Measurements from ENCODE around the gene CEP83. TPM values are rescaled to one million over a fixed set of nuclear protein-coding genes. Genes with fewer than 3 reads are reported as not detected.

CEP83 gene
- total and polyA plus RNA-seq, 4 donors, result 19.5 to 25.8 (median 21.9) TPM

- Histone ChIP-seq H3K4me1 (ENCODE audit: control insufficient read depth, insufficient read depth, low read length) (peaks cover 30% of the 10 kb centered on the region), H3K27ac (ENCODE audit: low read depth, low read length) (peak overlapping the region; percentile 85), H3K9me3 (ENCODE audit: control insufficient read depth, insufficient read depth, low read length) (no peaks in the 10 kb centered on the region), H3K4me3 (ENCODE audit: low read depth, low read length) (no peak overlapping the region), H3K27me3 (ENCODE audit: control insufficient read depth, insufficient read depth, low read length) (no peaks in the 10 kb centered on the region), H3K36me3 (ENCODE audit: control insufficient read depth, insufficient read depth, low read length) (peaks cover 22% of the 10 kb centered on the region)
- WGBS (ENCODE audit: insufficient coverage), result 50% methylated on average over 1 of the region's 3 CpGs
- no peak for DNase-seq (ENCODE audit: low read depth in 4 of 6, low spot score in 6 of 6)
These were observed 197.9 kb downstream of the CEP83 start for GRCh38 chr12:94261786-94262185.

- Histone ChIP-seq H3K9me3 (ENCODE audit: control insufficient read depth, insufficient read depth, low read length) (no peaks in the 10 kb centered on the region), H3K27me3 (ENCODE audit: control insufficient read depth, insufficient read depth, low read length) (no peaks in the 10 kb centered on the region), H3K36me3 (ENCODE audit: control insufficient read depth, insufficient read depth, low read length) (peaks cover 22% of the 10 kb centered on the region), H3K27ac (ENCODE audit: low read depth, low read length) (peak overlapping the region; percentile 2), H3K4me1 (ENCODE audit: control insufficient read depth, insufficient read depth, low read length) (peaks cover 30% of the 10 kb centered on the region), H3K4me3 (ENCODE audit: low read depth, low read length) (no peak overlapping the region)
- no CpG with 5 or more reads among the region's 2 CpGs for WGBS (ENCODE audit: insufficient coverage)
- DNase-seq (ENCODE audit: low read depth in 4 of 6, low spot score in 6 of 6), result peak in 1 of 6 donors; percentile 58
These were observed 198.5 kb downstream of the CEP83 start for GRCh38 chr12:94261119-94261518.

- no peak overlapping the region for H3K4me3 ChIP-seq (ENCODE audit: low read depth, low read length)
- H3K27ac ChIP-seq (ENCODE audit: low read depth, low read length), result peak overlapping the region; percentile 2
- WGBS (ENCODE audit: insufficient coverage), result 60% methylated on average over 11 of the region's 13 CpGs
These were observed 198.9 kb downstream of the CEP83 start for GRCh38 chr12:94260717-94261116.

GRCh38 chr12:94260017-94260416, 199.7 kb downstream of the CEP83 start:
- H3K4me1 ChIP-seq (ENCODE audit: control insufficient read depth, insufficient read depth, low read length), result peaks cover 30% of the 10 kb centered on the region
- no peaks in the 10 kb centered on the region for H3K27me3 ChIP-seq (ENCODE audit: control insufficient read depth, insufficient read depth, low read length)
- peaks cover 22% of the 10 kb centered on the region for H3K36me3 ChIP-seq (ENCODE audit: control insufficient read depth, insufficient read depth, low read length)
- no peak for DNase-seq (ENCODE audit: low read depth in 4 of 6, low spot score in 6 of 6)
- no peak overlapping the region for H3K27ac ChIP-seq (ENCODE audit: low read depth, low read length)
- no CpG with 5 or more reads among the region's 3 CpGs for WGBS (ENCODE audit: insufficient coverage)
- no peaks in the 10 kb centered on the region for H3K9me3 ChIP-seq (ENCODE audit: control insufficient read depth, insufficient read depth, low read length)
- H3K4me3 ChIP-seq (ENCODE audit: low read depth, low read length), result no peak overlapping the region

More at GRCh38 chr12:94260717-94261116, 198.9 kb downstream of the CEP83 start:
- no peaks in the 10 kb centered on the region for H3K27me3 ChIP-seq (ENCODE audit: control insufficient read depth, insufficient read depth, low read length)
- no peak for DNase-seq (ENCODE audit: low read depth in 4 of 6, low spot score in 6 of 6)
- H3K36me3 ChIP-seq (ENCODE audit: control insufficient read depth, insufficient read depth, low read length), result peaks cover 22% of the 10 kb centered on the region
- no peaks in the 10 kb centered on the region for H3K9me3 ChIP-seq (ENCODE audit: control insufficient read depth, insufficient read depth, low read length)
- H3K4me1 ChIP-seq (ENCODE audit: control insufficient read depth, insufficient read depth, low read length), result peaks cover 30% of the 10 kb centered on the region

- H3K4me3 ChIP-seq (ENCODE audit: low read depth, low read length), result no peak overlapping the region
- no peak for DNase-seq (ENCODE audit: low read depth in 4 of 6, low spot score in 6 of 6)
- no peak overlapping the region for H3K27ac ChIP-seq (ENCODE audit: low read depth, low read length)
- peaks cover 15% of the 10 kb centered on the region for H3K36me3 ChIP-seq (ENCODE audit: control insufficient read depth, insufficient read depth, low read length)
- peaks cover 18% of the 10 kb centered on the region for H3K4me1 ChIP-seq (ENCODE audit: control insufficient read depth, insufficient read depth, low read length)
- no peaks in the 10 kb centered on the region for H3K9me3 ChIP-seq (ENCODE audit: control insufficient read depth, insufficient read depth, low read length)
- WGBS (ENCODE audit: insufficient coverage), result no CpG with 5 or more reads among the region's 2 CpGs
- no peaks in the 10 kb centered on the region for H3K27me3 ChIP-seq (ENCODE audit: control insufficient read depth, insufficient read depth, low read length)
These were observed 201.1 kb downstream of the CEP83 start for GRCh38 chr12:94258593-94258992.

Other genes with a start within 250 kb of the CEP83 start
- gene TMCC3, start 190.7 kb upstream of the CEP83 start, total RNA-seq, result 10 to 100 TPM; 24.0 to 31.3 TPM
- 10 to 100 TPM; 31.3 to 46.1 TPM for gene TMCC3, start 190.7 kb upstream of the CEP83 start, polyA plus RNA-seq (ENCODE audit: insufficient read length in 2 of 2)